ENCODE measurements around the gene PWWP2A.

DNA sequence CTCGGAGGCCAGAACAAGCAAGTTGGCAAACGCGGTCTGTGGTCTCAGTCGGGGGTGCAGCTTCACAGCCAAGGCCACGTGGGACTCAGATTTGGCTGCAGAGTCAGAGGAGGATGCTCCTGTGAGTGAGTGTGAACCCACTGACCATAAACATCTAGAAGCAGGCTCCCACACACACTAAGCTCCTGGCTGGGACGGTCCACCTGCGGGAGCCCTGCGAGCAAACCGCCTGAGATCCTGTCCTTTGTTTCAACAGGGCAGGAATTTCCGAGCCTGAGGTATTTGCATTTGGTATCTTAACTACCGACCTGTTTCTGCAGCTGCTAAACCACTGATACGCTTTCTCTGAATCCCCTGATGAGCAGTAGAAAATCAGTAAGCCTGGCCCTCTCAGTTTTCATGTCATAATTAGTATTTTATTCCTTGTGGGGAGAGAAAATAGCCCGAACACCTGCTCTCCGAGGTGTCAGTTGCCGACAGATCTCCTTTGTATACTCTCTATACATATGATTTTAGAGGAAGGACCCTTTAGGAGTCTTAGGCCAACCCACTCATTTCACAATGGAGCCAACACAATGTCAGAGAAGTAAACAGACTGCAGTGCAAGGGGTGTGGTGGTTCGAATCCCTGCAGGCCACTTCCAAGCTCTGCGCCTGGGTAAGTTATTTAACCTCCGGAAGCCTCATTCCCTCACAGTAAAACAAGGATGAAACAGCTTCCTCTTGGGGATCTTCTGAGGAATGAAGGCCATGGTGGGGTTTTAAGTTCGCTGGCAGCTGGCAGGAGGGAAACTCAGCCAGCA lies 40.9 kb upstream of the PWWP2A start:
- TF ChIP-seq, protein P1, sequence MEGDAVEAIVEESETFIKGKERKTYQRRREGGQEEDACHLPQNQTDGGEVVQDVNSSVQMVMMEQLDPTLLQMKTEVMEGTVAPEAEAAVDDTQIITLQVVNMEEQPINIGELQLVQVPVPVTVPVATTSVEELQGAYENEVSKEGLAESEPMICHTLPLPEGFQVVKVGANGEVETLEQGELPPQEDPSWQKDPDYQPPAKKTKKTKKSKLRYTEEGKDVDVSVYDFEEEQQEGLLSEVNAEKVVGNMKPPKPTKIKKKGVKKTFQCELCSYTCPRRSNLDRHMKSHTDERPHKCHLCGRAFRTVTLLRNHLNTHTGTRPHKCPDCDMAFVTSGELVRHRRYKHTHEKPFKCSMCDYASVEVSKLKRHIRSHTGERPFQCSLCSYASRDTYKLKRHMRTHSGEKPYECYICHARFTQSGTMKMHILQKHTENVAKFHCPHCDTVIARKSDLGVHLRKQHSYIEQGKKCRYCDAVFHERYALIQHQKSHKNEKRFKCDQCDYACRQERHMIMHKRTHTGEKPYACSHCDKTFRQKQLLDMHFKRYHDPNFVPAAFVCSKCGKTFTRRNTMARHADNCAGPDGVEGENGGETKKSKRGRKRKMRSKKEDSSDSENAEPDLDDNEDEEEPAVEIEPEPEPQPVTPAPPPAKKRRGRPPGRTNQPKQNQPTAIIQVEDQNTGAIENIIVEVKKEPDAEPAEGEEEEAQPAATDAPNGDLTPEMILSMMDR (conservative IDR thresholded peaks at IDR 0.05): no peak
- no peak for TF ChIP-seq ZFX (IDR thresholded peaks at IDR 0.05)
